ENCODE measurements around the gene TP63.

Gene TP63

DNA sequence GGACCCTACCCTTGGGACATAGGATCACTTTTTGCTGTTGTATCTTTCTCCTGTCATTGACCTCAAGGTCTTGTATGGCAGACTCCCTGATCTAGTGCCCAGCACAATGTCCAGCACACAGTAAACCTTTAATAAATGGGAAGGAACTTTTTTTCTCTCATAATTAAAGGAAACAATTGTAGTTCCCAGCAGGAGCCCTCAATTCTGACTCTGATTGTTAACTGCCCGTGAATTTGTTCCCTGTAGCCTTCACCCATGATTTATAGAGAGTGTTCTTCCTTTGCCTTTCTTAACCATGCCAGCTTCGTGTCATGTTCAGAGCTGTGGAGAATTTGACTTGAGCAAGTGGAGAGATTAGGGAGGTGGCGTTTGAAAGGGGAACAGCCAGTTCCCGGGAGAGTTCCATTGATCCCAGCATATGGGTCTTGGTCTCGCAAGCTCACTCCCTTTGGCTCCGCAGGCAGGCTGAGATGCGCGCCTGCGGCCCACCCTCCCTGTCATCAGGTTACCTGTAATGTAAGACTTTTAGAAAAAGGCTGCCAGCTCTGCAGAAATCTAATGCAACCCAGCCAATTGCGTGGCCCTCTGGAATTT lies 182.6 kb downstream of the TP63 start:
- no peak for TF ChIP-seq CTCF (IDR thresholded peaks at IDR 0.05; ENCODE audit: low read depth, low read length)
- no peak overlapping the region for H3K4me3 ChIP-seq (ENCODE audit: low read depth, low read length)
- in situ Hi-C loops (cut with HindIII; ENCODE audit: low sequenced_read_pairs): no loop called here
- DNase-seq (ENCODE audit: low read depth, low spot score): no peak

DNA sequence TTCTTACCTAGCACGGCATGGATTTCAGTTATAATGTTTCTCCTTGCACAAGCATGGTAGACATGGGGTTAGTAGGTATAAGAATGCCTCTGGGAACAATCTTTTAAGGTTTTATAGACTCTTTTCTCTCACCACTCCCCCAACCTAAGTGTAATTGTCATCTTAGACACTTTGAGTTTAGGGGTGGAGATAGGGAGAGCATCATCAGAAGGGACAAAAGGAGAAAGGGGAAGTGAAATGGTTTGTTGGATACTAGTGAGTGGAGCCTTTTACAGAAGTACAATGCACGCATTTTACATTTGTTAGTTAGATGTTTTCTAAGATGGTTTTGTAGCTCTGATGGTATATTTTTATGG lies 189.2 kb downstream of the TP63 start:
- in situ Hi-C loops (cut with HindIII; ENCODE audit: low sequenced_read_pairs): no loop called here
- TF ChIP-seq CTCF (IDR thresholded peaks at IDR 0.05; ENCODE audit: low read depth, low read length): no peak
- no peak overlapping the region for H3K4me3 ChIP-seq (ENCODE audit: low read depth, low read length)
- DNase-seq (ENCODE audit: low read depth, low spot score): no peak

DNA sequence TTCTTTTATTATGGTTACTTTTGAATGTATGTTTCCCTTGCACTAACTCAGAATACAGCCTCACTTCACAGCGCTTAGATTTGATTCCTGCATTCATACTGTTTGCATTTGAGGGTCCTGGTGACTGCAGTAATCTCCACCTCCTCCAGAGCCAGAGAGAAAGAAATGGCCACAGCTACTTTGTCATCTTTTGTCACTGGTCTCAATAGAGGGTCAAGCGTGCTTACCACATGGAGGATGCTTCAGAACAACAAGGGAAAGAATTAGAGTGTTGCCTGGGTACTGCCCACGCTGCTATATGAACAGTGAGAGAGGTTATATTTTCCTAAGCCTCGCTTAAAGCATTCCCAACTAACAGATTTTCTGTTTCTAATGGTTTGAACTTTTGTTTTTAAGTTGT lies 190.1 kb downstream of the TP63 start:
- no peak for TF ChIP-seq CTCF (IDR thresholded peaks at IDR 0.05; ENCODE audit: low read depth, low read length)
- H3K4me3 ChIP-seq (ENCODE audit: low read depth, low read length): no peak overlapping the region
- in situ Hi-C loops (cut with HindIII; ENCODE audit: low sequenced_read_pairs): no loop called here
- no peak for DNase-seq (ENCODE audit: low read depth, low spot score)

DNA sequence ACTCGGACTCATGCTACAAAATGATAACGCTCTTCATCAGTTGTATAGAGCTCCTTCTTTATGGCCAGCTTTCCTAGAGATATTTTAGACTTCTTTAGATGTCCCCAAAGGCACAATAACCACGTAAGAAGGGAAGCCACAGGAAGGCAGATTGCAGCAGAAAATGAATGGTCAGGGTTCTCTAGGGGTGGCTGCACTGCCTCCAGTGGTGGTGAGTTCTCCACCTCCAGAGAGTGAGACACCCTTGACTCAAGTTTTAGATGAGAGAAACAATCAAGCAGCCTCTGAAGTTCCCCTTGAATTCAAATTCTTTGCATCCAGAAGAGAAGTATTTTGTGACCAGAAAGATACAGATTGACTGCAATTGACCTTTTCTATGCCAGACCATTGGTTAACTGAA lies 191.5 kb downstream of the TP63 start:
- H3K4me3 ChIP-seq (ENCODE audit: low read depth, low read length): no peak overlapping the region
- TF ChIP-seq CTCF (IDR thresholded peaks at IDR 0.05; ENCODE audit: low read depth, low read length): peak; percentile 9
- no peak for DNase-seq (ENCODE audit: low read depth, low spot score)
- in situ Hi-C loops (cut with HindIII; ENCODE audit: low sequenced_read_pairs): no loop called here

DNA sequence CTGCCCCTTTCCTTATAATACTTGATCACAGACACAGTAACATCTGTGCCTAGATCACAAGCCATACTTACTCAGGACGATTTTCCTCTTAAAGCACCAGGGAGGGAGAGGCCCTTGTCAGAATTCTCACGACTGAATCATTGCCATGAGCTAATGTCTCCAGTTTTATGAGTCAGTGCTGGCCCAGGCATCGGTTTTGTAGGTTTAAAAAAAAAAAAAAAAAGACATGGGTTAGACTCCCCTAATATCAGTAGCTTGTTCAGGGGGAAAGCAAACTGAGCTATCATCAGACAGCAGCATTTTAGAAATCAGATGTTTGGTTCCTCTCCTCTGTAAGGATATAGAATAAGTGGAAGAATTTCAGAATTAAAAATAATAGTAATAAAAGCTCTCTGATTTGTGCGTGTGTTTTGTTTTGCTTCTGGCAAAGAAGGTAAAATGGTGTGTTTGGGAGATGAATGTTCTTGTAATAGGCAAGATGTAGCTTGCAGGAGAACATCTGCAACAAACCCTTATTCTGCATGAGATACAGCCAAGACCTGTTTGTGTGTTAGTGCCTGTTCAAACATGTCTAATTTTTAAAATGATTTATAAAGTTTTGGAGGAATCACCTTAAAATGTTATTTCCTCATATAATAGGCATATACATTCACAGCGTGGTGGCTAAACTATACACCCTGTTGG lies 193.6 kb downstream of the TP63 start:
- no peak overlapping the region for H3K4me3 ChIP-seq (ENCODE audit: low read depth, low read length)
- in situ Hi-C loops (cut with HindIII; ENCODE audit: low sequenced_read_pairs): no loop called here
- no peak for TF ChIP-seq CTCF (IDR thresholded peaks at IDR 0.05; ENCODE audit: low read depth, low read length)
- DNase-seq (ENCODE audit: low read depth, low spot score): peak; percentile 92

DNA sequence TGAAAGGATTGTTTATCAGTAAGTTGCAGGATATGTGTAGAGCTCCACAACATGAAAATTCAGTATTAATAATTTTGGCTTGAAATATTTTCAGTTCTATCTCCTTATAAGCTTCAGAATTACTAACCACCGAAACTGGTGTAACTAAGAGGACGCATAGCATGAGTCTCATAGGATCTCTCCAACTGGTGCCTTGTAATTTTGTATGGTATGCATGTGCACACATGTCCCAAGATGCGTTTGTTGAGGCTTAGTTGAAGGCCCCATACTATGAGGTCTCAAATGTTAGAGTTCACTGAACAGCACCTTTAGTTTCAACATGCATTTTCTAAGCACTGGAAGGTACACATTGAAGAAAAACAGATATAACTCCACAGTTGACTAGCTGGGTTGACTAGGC lies 195.4 kb downstream of the TP63 start:
- H3K4me3 ChIP-seq (ENCODE audit: low read depth, low read length): no peak overlapping the region
- DNase-seq (ENCODE audit: low read depth, low spot score): no peak
- TF ChIP-seq CTCF (IDR thresholded peaks at IDR 0.05; ENCODE audit: low read depth, low read length): no peak
- in situ Hi-C loops (cut with HindIII; ENCODE audit: low sequenced_read_pairs): no loop called here
